Activated CD4-positive, alpha-beta T cell treated with anti-CD3 and anti-CD28 coated beads, Interleukin-2, amount 10 ng/mL, durations not matched to agents 7 days and 5 days (primary cell): ENCODE results near the gene BCOR. TPM values are rescaled to one million over a fixed set of nuclear protein-coding genes. Genes with fewer than 3 reads are reported as not detected.
A peak's percentile ranks its signal among the peaks of the same experiment; 100 is the strongest.

Source experiments
- CTCF ChIA-PET: fragments of 350-600 bp; sonication (Branson Sonifier 250); formaldehyde crosslinking; loops from one replicate; lab custom pipeline; 2021; ENCODE audit warnings: antibody characterized with exemption; lab: Charles Lee
- POLR2A ChIA-PET: fragments of 350-600 bp; sonication (Branson Sonifier 250); formaldehyde crosslinking; loops from one replicate; lab custom pipeline; 2021; ENCODE audit warnings: antibody characterized with exemption; lab: Charles Lee
- DNase-seq: peaks from one replicate; pipeline ENCODE4 v3.0.0-alpha.2; 2020
- H3K27ac Mint-ChIP-seq: one replicate; pipeline ENCODE4 v1.8.0; 2021; ENCODE audit warnings: mild to moderate bottlenecking, moderate library complexity, mixed read lengths
- H3K27me3 Mint-ChIP-seq: one replicate; pipeline ENCODE4 v1.8.0; 2021; ENCODE audit warnings: mixed read lengths
- H3K36me3 Mint-ChIP-seq: one replicate; pipeline ENCODE4 v1.8.0; 2021; ENCODE audit warnings: low read depth, mixed read lengths
- H3K4me1 Mint-ChIP-seq: one replicate; pipeline ENCODE4 v1.8.0; 2021; ENCODE audit warnings: mixed read lengths
- H3K4me3 Mint-ChIP-seq: one replicate; pipeline ENCODE4 v1.8.0; 2021; ENCODE audit warnings: mild to moderate bottlenecking, moderate library complexity, mixed read lengths
- H3K9me3 Mint-ChIP-seq: one replicate; pipeline ENCODE4 v1.8.0; 2021; ENCODE audit warnings: mixed read lengths
- total RNA-seq, 2 experiments: library from RNA; stranded (reverse); gene quantifications; one replicate each; pipeline ENCODE4 v1.2.3, GENCODE V29; 2021

The BCOR gene
- total RNA-seq, 2 experiments from 2014 or later, result 53.1 to 54.9 TPM

- Mint-ChIP-seq H3K9me3 (no peaks in the 10 kb centered on the region), H3K4me1 (peaks cover 18% of the 10 kb centered on the region), H3K27ac (no peak overlapping the region), H3K4me3 (no peak overlapping the region), H3K27me3 (peaks cover 39% of the 10 kb centered on the region), H3K36me3 (no peaks in the 10 kb centered on the region)
- ChIA-PET POLR2A (no interaction called here), CTCF (interaction anchor here (1.1 kb wide), 1 partner anchor 34 kb away, joined by 3 read pairs; no protein-coding TSS in a partner anchor)
- no peak for DNase-seq
Measured at GRCh38 chrX:40004921-40005291, 92.9 kb downstream of the BCOR start.

GRCh38 chrX:40004246-40004535 is 93.6 kb downstream of the BCOR start:
- POLR2A ChIA-PET, result no interaction called here
- Mint-ChIP-seq H3K4me1 (peaks cover 15% of the 10 kb centered on the region), H3K9me3 (no peaks in the 10 kb centered on the region), H3K27ac (peak overlapping the region; percentile 57), H3K4me3 (no peak overlapping the region), H3K36me3 (no peaks in the 10 kb centered on the region), H3K27me3 (peaks cover 39% of the 10 kb centered on the region)
- no peak for DNase-seq
- CTCF ChIA-PET, result interaction anchor here (0.7 to 1.1 kb wide), 2 partner anchors 33 to 39 kb away, joined by 3 read pairs; no protein-coding TSS in a partner anchor

GRCh38 chrX:40003428-40004245 is 94.1 kb downstream of the BCOR start:
- no peak overlapping the region for H3K27ac Mint-ChIP-seq
- H3K9me3 Mint-ChIP-seq, result no peaks in the 10 kb centered on the region
- DNase-seq, result no peak
- POLR2A ChIA-PET, result no interaction called here
- H3K4me3 Mint-ChIP-seq, result no peak overlapping the region
- peaks cover 37% of the 10 kb centered on the region for H3K27me3 Mint-ChIP-seq
- CTCF ChIA-PET, result interaction anchor here (1.0 to 1.1 kb wide), 2 partner anchors 10 to 32 kb away, joined by 3 to 4 read pairs; no protein-coding TSS in a partner anchor
- peaks cover 12% of the 10 kb centered on the region for H3K4me1 Mint-ChIP-seq
- H3K36me3 Mint-ChIP-seq, result no peaks in the 10 kb centered on the region

- no peaks in the 10 kb centered on the region for H3K9me3 Mint-ChIP-seq
- H3K27ac Mint-ChIP-seq, result no peak overlapping the region
- no peak for DNase-seq
- CTCF ChIA-PET, result interaction anchor here (1.0 kb wide), 1 partner anchor 10 kb away, joined by 4 read pairs; no protein-coding TSS in a partner anchor
- POLR2A ChIA-PET, result no interaction called here
- H3K4me3 Mint-ChIP-seq, result no peak overlapping the region
- H3K36me3 Mint-ChIP-seq, result no peaks in the 10 kb centered on the region
- peaks cover 37% of the 10 kb centered on the region for H3K27me3 Mint-ChIP-seq
- H3K4me1 Mint-ChIP-seq, result peaks cover 12% of the 10 kb centered on the region
Measured at GRCh38 chrX:40003071-40003427, 94.7 kb downstream of the BCOR start.
